Mesendoderm (in vitro differentiated cells): Measurements from ENCODE around the gene MICALL2.

Experiments used
- DNase-seq: peaks from one replicate; pipeline ENCODE4 v3.0.0; 2013
- H2AK5ac ChIP-seq: 2 replicates; pipeline ENCODE4 v1.6.1; 2013; ENCODE audit warnings: low read length, inconsistent platforms
- H2BK120ac ChIP-seq: 2 replicates; pipeline ENCODE4 v1.6.1; 2013; ENCODE audit warnings: low read depth, mild to moderate bottlenecking, low read length, moderate library complexity, mixed read lengths
- H2BK15ac ChIP-seq: replicated peaks from 2 replicates; pipeline ENCODE4 v1.6.1; 2013; ENCODE audit warnings: low read depth, mild to moderate bottlenecking, moderate library complexity
- H2BK5ac ChIP-seq: 2 replicates; pipeline ENCODE4 v1.6.1; 2013; ENCODE audit warnings: low read length, inconsistent platforms
- H3K18ac ChIP-seq: 2 replicates; pipeline ENCODE4 v1.6.1; 2013; ENCODE audit warnings: mild to moderate bottlenecking, low read length, mixed read lengths
- H3K23ac ChIP-seq: one replicate; pipeline ENCODE4 v1.6.1; 2013; ENCODE audit warnings: low read length
- H3K27ac ChIP-seq: 2 replicates; pipeline ENCODE4 v1.5.1; 2013; ENCODE audit warnings: low read depth, mild to moderate bottlenecking, inconsistent platforms, low read length, moderate library complexity
- H3K27me3 ChIP-seq: 2 replicates; pipeline ENCODE4 v1.6.1; 2013; ENCODE audit warnings: low read length, control low read depth, mild to moderate bottlenecking, inconsistent platforms; ENCODE audit not compliant: insufficient read depth, poor library complexity
- H3K36me3 ChIP-seq: 2 replicates; pipeline ENCODE4 v1.6.1; 2013; ENCODE audit warnings: low read length, inconsistent platforms; ENCODE audit not compliant: control insufficient read depth, insufficient read depth
- H3K4ac ChIP-seq: one replicate; pipeline ENCODE4 v1.6.1; 2013; ENCODE audit warnings: low read depth, mild to moderate bottlenecking, low read length, moderate library complexity
- H3K4me1 ChIP-seq: 2 replicates; pipeline ENCODE4 v1.6.1; 2013; ENCODE audit warnings: low read depth, low read length, inconsistent platforms; ENCODE audit not compliant: control insufficient read depth
- H3K4me2 ChIP-seq: 2 replicates; pipeline ENCODE4 v1.6.1; 2013; ENCODE audit warnings: low read length
- H3K4me3 ChIP-seq: 2 replicates; pipeline ENCODE4 v1.5.1; 2013; ENCODE audit warnings: mild to moderate bottlenecking, low read length
- H3K56ac ChIP-seq: one replicate; pipeline ENCODE4 v1.6.1; 2013; ENCODE audit warnings: low read length
- H3K79me1 ChIP-seq: 2 replicates; pipeline ENCODE4 v1.6.1; 2013; ENCODE audit warnings: low read length, inconsistent platforms
- H3K79me2 ChIP-seq: 2 replicates; pipeline ENCODE4 v1.6.1; 2013; ENCODE audit warnings: mild to moderate bottlenecking, low read length; ENCODE audit not compliant: control insufficient read depth, insufficient read depth
- H3K9ac ChIP-seq: 2 replicates; pipeline ENCODE4 v1.6.1; 2013; ENCODE audit warnings: low read length, inconsistent platforms
- H4K5ac ChIP-seq: one replicate; pipeline ENCODE4 v1.6.1; 2013; ENCODE audit warnings: low read length
- H4K8ac ChIP-seq: one replicate; pipeline ENCODE4 v1.6.1; 2013; ENCODE audit warnings: low read depth, mild to moderate bottlenecking, control low read depth, low read length, moderate library complexity
- WGBS: extraction: QIAGEN DNeasy Blood & Tissue Kit; methylation state at CpG from one replicate; pipeline ENCODE4 v1.1.7; 2013; ENCODE audit warnings: low lambda C conversion rate, missing lambda C conversion rate; ENCODE audit not compliant: insufficient coverage; ENCODE audit errors: extremely low coverage; 5-methylcytosine and 5-hydroxymethylcytosine counted together

MICALL2 gene

GRCh38 chr7:1502845-1503244 lies 43.6 kb upstream of the MICALL2 start:
- Histone ChIP-seq H3K56ac (peak overlapping the region; percentile 34), H3K36me3 (peaks cover 4% of the 10 kb centered on the region), H4K8ac (no peak overlapping the region), H2BK15ac (no peak overlapping the region), H3K4ac (no peak overlapping the region), H3K4me3 (no peak overlapping the region), H2BK120ac (no peak overlapping the region), H3K79me1 (peaks cover 14% of the 10 kb centered on the region), H2BK5ac (no peak overlapping the region), H3K27me3 (no peaks in the 10 kb centered on the region), H3K4me1 (peaks cover 3% of the 10 kb centered on the region), H3K18ac (no peak overlapping the region), H3K23ac (no peak overlapping the region), H2AK5ac (no peak overlapping the region), H3K4me2 (peak overlapping the region; percentile 65), H3K79me2 (peaks cover 25% of the 10 kb centered on the region), H3K27ac (no peak overlapping the region), H4K5ac (no peak overlapping the region), H3K9ac (no peak overlapping the region)
- DNase-seq, result no peak
- no CpG with 5 or more reads among the region's 20 CpGs for WGBS

DNA sequence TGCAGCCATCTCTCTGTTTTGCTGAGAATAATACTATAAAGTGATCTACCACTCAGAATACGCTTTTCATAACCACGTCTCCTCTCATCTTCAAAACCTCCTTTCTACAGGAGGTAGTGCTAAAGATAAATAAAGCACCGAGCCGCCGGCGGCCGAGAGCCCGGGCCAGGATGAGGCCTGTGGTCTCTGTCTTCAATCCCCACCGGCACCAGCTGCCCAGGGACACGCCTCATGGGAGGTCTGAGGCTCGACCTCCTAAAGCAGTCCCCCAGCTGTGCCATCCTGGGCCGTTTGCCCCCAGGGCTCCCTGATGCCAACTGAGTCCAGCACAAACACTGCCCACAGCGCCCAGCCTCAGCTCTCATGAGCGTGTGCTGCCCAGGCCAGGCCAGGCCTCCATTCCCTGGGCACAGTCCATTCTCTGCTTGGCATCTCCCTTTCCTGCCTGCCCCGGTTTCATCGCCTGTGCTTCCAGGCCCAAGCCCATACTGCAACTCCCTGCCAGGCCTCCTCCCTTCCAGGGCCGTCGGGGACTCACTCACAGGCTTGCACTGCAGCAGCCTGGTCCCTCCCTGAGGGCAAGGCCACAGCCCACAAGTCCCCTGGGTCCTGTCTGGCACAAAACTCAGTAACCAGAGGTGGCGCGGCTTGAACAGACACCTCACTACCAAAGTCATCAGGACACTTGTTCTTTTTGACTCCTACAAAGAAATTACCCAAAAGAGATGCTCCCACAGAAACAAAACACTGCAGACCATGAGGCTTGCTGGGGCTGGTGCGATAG lies 42.4 kb upstream of the MICALL2 start:
- H3K23ac ChIP-seq, result no peak overlapping the region
- no peak overlapping the region for H2BK5ac ChIP-seq
- no peak overlapping the region for H3K56ac ChIP-seq
- no peak overlapping the region for H3K9ac ChIP-seq
- peaks cover 2% of the 10 kb centered on the region for H3K4me1 ChIP-seq
- peaks cover 4% of the 10 kb centered on the region for H3K36me3 ChIP-seq
- H4K8ac ChIP-seq, result no peak overlapping the region
- no peak for DNase-seq
- H2BK120ac ChIP-seq, result no peak overlapping the region
- H2AK5ac ChIP-seq, result no peak overlapping the region
- no peak overlapping the region for H4K5ac ChIP-seq
- H3K79me2 ChIP-seq, result peaks cover 25% of the 10 kb centered on the region
- no peak overlapping the region for H3K18ac ChIP-seq
- WGBS, result no CpG with 5 or more reads among the region's 21 CpGs
- H3K27me3 ChIP-seq, result no peaks in the 10 kb centered on the region
- H3K4me3 ChIP-seq, result no peak overlapping the region
- H3K79me1 ChIP-seq, result peaks cover 14% of the 10 kb centered on the region
- H3K4ac ChIP-seq, result no peak overlapping the region
- no peak overlapping the region for H3K4me2 ChIP-seq
- H2BK15ac ChIP-seq, result no peak overlapping the region
- no peak overlapping the region for H3K27ac ChIP-seq

GRCh38 chr7:1500064-1500807 lies 41.0 kb upstream of the MICALL2 start:
- Histone ChIP-seq H3K27ac (no peak overlapping the region), H2BK15ac (no peak overlapping the region), H3K18ac (no peak overlapping the region), H3K56ac (no peak overlapping the region), H3K4me3 (no peak overlapping the region), H2BK120ac (no peak overlapping the region), H3K79me1 (peaks cover 14% of the 10 kb centered on the region), H3K36me3 (peaks cover 4% of the 10 kb centered on the region), H3K4ac (no peak overlapping the region), H2AK5ac (no peak overlapping the region), H3K9ac (no peak overlapping the region), H2BK5ac (no peak overlapping the region), H3K4me2 (no peak overlapping the region), H3K23ac (no peak overlapping the region), H4K5ac (no peak overlapping the region), H4K8ac (no peak overlapping the region), H3K4me1 (peaks cover 2% of the 10 kb centered on the region), H3K27me3 (no peaks in the 10 kb centered on the region), H3K79me2 (peaks cover 25% of the 10 kb centered on the region)
- no peak for DNase-seq
- no CpG with 5 or more reads among the region's 34 CpGs for WGBS

- Histone ChIP-seq H2AK5ac (no peak overlapping the region), H3K56ac (no peak overlapping the region), H3K4me1 (peaks cover 2% of the 10 kb centered on the region), H2BK120ac (no peak overlapping the region), H4K5ac (no peak overlapping the region), H3K4ac (no peak overlapping the region), H3K27me3 (no peaks in the 10 kb centered on the region), H3K27ac (no peak overlapping the region), H3K9ac (no peak overlapping the region), H3K23ac (no peak overlapping the region), H2BK15ac (no peak overlapping the region), H3K4me3 (no peak overlapping the region), H3K18ac (no peak overlapping the region), H2BK5ac (no peak overlapping the region), H4K8ac (no peak overlapping the region), H3K79me1 (peaks cover 14% of the 10 kb centered on the region), H3K36me3 (peaks cover 4% of the 10 kb centered on the region), H3K4me2 (no peak overlapping the region), H3K79me2 (peaks cover 25% of the 10 kb centered on the region)
- WGBS, result no CpG with 5 or more reads among the region's 33 CpGs
- DNase-seq, result no peak
Observed at GRCh38 chr7:1499367-1500029, 40.2 kb upstream of the MICALL2 start.

GRCh38 chr7:1498370-1499305 lies 39.4 kb upstream of the MICALL2 start:
- H3K4ac ChIP-seq, result no peak overlapping the region
- H4K5ac ChIP-seq, result no peak overlapping the region
- no peak overlapping the region for H3K23ac ChIP-seq
- WGBS, result no CpG with 5 or more reads among the region's 62 CpGs
- H3K27ac ChIP-seq, result no peak overlapping the region
- no peak overlapping the region for H2BK5ac ChIP-seq
- H3K4me1 ChIP-seq, result peaks cover 2% of the 10 kb centered on the region
- no peak overlapping the region for H2BK120ac ChIP-seq
- H4K8ac ChIP-seq, result no peak overlapping the region
- no peak overlapping the region for H3K4me2 ChIP-seq
- no peak overlapping the region for H3K56ac ChIP-seq
- no peak for DNase-seq
- H3K18ac ChIP-seq, result no peak overlapping the region
- no peak overlapping the region for H2AK5ac ChIP-seq
- H3K9ac ChIP-seq, result no peak overlapping the region
- H3K36me3 ChIP-seq, result peaks cover 4% of the 10 kb centered on the region
- H3K79me2 ChIP-seq, result peaks cover 21% of the 10 kb centered on the region
- no peaks in the 10 kb centered on the region for H3K27me3 ChIP-seq
- H2BK15ac ChIP-seq, result no peak overlapping the region
- H3K79me1 ChIP-seq, result peaks cover 14% of the 10 kb centered on the region
- H3K4me3 ChIP-seq, result no peak overlapping the region
